GM19099 (cell line): ENCODE measurements around the gene TP53.

ENCODE experiments used
- POLR2A ChIP-seq: IDR thresholded peaks from 3 replicates; pipeline ENCODE4 v1.6.1; 2011; ENCODE audit warnings: low read depth; ENCODE audit not compliant: insufficient read length; ENCODE audit errors: extremely low read depth

TP53 gene

DNA sequence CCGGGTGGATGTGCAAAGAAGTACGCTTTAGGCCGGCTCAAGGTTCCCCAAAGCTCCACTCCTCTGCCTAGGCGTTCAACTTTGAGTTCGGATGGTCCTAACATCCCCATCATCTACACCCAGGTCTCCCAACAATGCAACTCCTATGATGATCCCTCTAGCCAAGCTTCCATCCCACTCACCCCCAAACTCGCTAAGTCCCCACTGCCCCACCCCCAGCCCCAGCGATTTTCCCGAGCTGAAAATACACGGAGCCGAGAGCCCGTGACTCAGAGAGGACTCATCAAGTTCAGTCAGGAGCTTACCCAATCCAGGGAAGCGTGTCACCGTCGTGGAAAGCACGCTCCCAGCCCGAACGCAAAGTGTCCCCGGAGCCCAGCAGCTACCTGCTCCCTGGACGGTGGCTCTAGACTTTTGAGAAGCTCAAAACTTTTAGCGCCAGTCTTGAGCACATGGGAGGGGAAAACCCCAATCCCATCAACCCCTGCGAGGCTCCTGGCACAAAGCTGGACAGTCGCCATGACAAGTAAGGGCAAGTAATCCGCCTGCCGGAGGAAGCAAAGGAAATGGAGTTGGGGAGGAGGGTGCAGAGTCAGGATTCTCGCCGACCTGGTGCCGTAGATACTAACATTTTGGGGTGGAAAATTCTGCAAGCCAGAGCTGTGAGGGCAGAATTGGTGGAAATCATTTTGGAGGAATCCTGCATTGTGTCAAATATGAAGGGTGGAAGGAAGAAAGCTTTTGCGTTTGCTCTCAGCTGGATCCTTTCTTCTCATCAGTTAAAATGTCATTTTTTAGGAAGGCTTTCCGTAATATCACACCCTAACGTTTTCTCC lies at the start of gene TP53:
TSS of gene TP53 (minus strand) at position 419 of the 836 bp plus-strand sequence. CDS start 10,896 bp downstream, outside the sequence.
- TF ChIP-seq POLR2A = peak; percentile 99

- TF ChIP-seq POLR2A = no peak
Measured at GRCh38 chr17:7732981-7733539, 45.8 kb upstream of the TP53 start.

DNA sequence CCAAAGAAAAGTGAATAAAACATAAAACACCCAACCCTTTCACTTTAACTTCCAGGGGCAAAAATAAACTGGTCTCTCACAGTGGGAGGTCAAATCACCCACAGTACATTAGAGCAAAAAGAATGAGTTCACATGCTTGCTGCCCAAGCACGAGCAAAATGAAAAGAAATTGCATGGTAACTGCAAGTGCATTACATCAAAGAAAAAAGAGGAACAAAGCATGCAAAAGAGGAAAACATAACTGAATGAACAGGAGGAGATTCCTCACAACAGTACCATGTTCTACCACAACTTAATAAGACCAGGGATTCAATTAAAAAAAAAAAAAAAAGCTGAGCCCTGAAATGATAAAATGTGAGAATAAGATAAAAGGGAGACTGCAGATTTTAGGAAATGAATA lies 42.5 kb upstream of the TP53 start:
- no peak for TF ChIP-seq POLR2A

- no peak for TF ChIP-seq POLR2A
Measured at GRCh38 chr17:7727886-7728285, 40.6 kb upstream of the TP53 start.

DNA sequence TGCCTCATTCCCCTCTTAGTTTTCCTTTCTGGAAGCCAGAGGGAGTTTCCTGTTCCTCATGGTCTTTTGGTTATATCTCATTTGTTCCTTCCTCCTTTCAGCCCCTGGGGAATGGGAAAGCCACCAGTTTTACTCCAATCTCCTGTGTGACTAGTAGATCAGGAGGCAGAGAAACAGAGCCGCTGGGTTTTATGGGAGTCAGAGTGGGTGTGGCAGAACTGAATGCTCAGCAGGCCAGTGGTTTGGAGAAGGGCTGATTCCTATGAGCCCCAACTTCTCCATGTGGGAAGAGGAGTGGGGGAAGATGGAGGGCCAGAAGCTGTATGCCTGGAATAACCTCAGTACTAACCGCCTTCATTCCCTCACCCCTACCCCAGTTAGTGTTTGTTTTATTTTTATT lies 34.3 kb upstream of the TP53 start:
- no peak for TF ChIP-seq POLR2A

DNA sequence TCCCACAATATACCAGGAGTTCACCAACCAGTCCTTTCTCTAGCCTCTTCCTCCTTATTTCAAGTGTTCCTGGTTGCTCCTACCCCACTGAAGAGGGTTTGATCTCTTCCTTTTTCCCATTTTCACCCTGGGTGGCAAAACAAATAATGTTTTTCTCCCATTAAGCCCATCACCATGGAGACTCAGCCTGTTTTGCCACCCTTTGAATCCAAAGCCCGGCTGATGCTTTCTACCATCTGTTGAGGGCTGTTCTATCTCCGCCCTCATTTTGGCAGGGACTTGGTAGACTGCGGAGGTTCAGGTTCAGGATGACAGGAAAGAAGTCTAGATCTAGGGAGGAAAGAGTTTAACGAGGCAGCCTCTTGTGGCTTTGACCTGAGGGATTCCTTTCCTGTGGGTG lies 32.8 kb upstream of the TP53 start:
- TF ChIP-seq POLR2A = no peak

- TF ChIP-seq POLR2A = no peak
Measured at GRCh38 chr17:7719661-7720060, 32.4 kb upstream of the TP53 start.

GRCh38 chr17:7717756-7718350 lies 30.6 kb upstream of the TP53 start:
- no peak for TF ChIP-seq POLR2A

GRCh38 chr17:7716901-7717755 lies 29.8 kb upstream of the TP53 start, which contains the start of gene DNAH2:
Gene DNAH2 (plus strand): TSS chr17:7717744. CDS start chr17:7719735, 1,991 bp downstream.
- no peak for TF ChIP-seq POLR2A

DNA sequence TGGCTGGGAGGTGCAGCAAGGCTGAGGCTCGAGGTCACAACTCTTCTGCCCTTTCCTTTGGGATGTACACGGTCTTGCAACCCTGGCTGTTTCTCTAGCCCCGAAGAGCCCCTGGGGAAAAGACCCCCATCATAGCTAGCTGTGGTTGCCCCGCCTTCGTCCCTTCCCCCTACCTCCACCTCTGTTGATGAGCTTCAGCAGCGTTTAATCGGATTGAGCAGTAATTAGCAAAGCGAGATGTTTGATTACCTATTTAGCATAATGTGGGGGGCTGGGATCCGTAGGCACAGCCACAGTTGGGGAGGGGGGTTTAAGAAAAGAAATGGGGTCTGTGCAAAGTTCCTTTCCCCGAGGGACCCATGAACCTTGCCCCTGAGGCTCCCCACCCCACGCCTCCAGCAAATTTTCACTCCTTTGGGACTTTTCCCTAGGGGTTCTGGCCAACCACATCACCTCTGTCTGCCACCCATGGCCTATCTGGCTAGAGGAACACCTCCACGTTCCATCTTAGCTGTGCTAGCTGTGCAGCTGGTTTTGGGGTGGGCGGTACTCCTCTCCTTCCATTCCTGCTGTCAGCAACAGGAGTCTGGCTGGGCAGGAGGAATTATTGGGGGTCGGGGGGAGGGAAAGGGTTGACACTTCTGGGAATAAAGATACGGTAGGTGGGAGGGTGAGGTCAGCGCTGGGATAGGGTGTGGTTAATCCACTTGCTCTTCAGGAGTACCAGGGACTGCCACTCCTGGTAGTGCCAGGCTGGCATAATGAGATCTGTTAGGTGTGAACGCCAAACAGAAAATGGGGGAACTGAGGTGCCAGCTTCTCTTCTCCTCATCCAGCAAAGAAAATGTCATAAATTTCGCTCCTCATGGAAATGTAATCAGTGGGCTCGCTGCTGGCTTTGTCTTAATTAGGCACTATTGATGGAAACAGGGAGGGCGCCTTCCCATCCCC lies 28.9 kb upstream of the TP53 start:
- TF ChIP-seq POLR2A = no peak

- TF ChIP-seq POLR2A = no peak
Measured at GRCh38 chr17:7714721-7715594, 27.7 kb upstream of the TP53 start.

DNA sequence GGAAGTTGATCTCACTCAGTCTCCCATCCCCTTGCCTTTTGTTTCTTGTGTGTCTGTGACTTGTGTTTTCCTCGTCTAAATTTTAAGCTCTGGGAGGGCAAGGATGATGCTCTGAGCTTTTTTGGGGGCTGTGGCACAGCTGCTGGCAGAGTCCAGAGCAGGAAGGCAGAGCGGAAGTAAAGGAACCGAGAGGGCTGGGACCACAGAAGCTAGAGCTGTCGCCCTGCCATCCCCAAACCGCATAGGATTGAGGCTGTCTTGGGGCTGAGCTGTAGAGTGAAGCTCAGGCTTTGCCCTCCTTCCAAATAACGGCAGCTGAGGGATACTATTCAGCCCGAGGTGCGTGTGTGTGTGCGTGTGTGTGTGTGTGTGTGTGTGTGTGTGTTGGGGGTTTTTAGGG lies 26.5 kb upstream of the TP53 start:
- TF ChIP-seq POLR2A = no peak
